Astrocyte (in vitro differentiated cells and primary cell): ENCODE measurements around the gene RAB2B. TPM values are rescaled to one million over a fixed set of nuclear protein-coding genes. Genes with fewer than 3 reads are reported as not detected.

ENCODE experiments used
- DNase-seq: peaks from one replicate; pipeline ENCODE4 v3.0.0-alpha.2; 2010; ENCODE audit warnings: low read depth
- FAIRE-seq: peaks from 2 replicates; lab custom pipeline; 2011; peaks lifted over from hg19 to GRCh38; lab: Jason Lieb, UNC
- H2AFZ ChIP-seq: 2 replicates; pipeline ENCODE4 v1.6.0; 2012; ENCODE audit warnings: low read depth, low read length, inconsistent platforms
- H3K27ac ChIP-seq: 2 replicates; pipeline ENCODE4 v1.5.1; 2011; ENCODE audit warnings: low read depth, low read length, inconsistent platforms
- H3K27me3 ChIP-seq: 2 replicates; pipeline ENCODE4 v1.6.0; 2011; ENCODE audit warnings: low read length, inconsistent platforms; ENCODE audit not compliant: insufficient read depth
- H3K36me3 ChIP-seq: 2 replicates; pipeline ENCODE4 v1.5.1; 2011; ENCODE audit warnings: low read length, inconsistent platforms; ENCODE audit not compliant: insufficient read depth
- H3K4me1 ChIP-seq: 2 replicates; pipeline ENCODE4 v1.5.1; 2011; ENCODE audit warnings: low read length, inconsistent platforms; ENCODE audit not compliant: insufficient read depth
- H3K4me2 ChIP-seq: 2 replicates; pipeline ENCODE4 v1.6.0; 2012; ENCODE audit warnings: low read length, inconsistent platforms
- H3K4me3 ChIP-seq: 2 replicates; pipeline ENCODE4 v1.5.1; 2011; ENCODE audit warnings: low read depth, mild to moderate bottlenecking, low read length, inconsistent platforms; ENCODE audit not compliant: insufficient read depth
- H3K79me2 ChIP-seq: 2 replicates; pipeline ENCODE4 v1.6.0; 2012; ENCODE audit warnings: mild to moderate bottlenecking, low read length, inconsistent platforms; ENCODE audit not compliant: insufficient read depth
- H3K9ac ChIP-seq: 2 replicates; pipeline ENCODE4 v1.6.0; 2012; ENCODE audit warnings: mild to moderate bottlenecking, low read length, inconsistent platforms
- H3K9me3 ChIP-seq: 2 replicates; pipeline ENCODE4 v1.5.1; 2012; ENCODE audit warnings: low read depth, mild to moderate bottlenecking, low read length, inconsistent platforms; ENCODE audit not compliant: insufficient read depth
- H4K20me1 ChIP-seq: 2 replicates; pipeline ENCODE4 v1.6.0; 2012; ENCODE audit warnings: low read length, inconsistent platforms; ENCODE audit not compliant: insufficient read depth
- H3K27ac Mint-ChIP-seq: one replicate; pipeline ENCODE4 v1.8.0; 2021; ENCODE audit warnings: mild to moderate bottlenecking, mixed read lengths; ENCODE audit not compliant: unreplicated experiment
- H3K27me3 Mint-ChIP-seq: one replicate; pipeline ENCODE4 v1.8.0; 2021; ENCODE audit warnings: low read depth, mixed read lengths; ENCODE audit not compliant: unreplicated experiment
- H3K36me3 Mint-ChIP-seq: one replicate; pipeline ENCODE4 v1.8.0; 2021; ENCODE audit warnings: low read depth, mixed read lengths; ENCODE audit not compliant: unreplicated experiment
- H3K4me1 Mint-ChIP-seq: one replicate; pipeline ENCODE4 v1.8.0; 2021; ENCODE audit warnings: low read depth, mixed read lengths; ENCODE audit not compliant: unreplicated experiment
- H3K4me3 Mint-ChIP-seq: one replicate; pipeline ENCODE4 v1.8.0; 2021; ENCODE audit warnings: mild to moderate bottlenecking, moderate library complexity, mixed read lengths; ENCODE audit not compliant: unreplicated experiment
- H3K9me3 Mint-ChIP-seq: one replicate; pipeline ENCODE4 v1.8.0; 2021; ENCODE audit warnings: mild to moderate bottlenecking, mixed read lengths; ENCODE audit not compliant: unreplicated experiment
- CTCF ChIP-seq: IDR thresholded peaks from 2 replicates; pipeline ENCODE4 v1.5.1; 2011; ENCODE audit warnings: low read depth, mild to moderate bottlenecking, inconsistent platforms, low read length, moderate library complexity; ENCODE audit not compliant: insufficient read depth
- EZH2 ChIP-seq: IDR thresholded peaks from 2 replicates; pipeline ENCODE4 v1.6.1; 2012; ENCODE audit warnings: mild to moderate bottlenecking, low read length, inconsistent platforms; ENCODE audit not compliant: insufficient read depth
- total RNA-seq: library from RNA; stranded (reverse); gene quantifications from 2 replicates; pipeline ENCODE4 v1.2.1, GENCODE V29; 2021

RAB2B gene
- total RNA-seq, 1 donor from 2014 or later, result 49.9 TPM

GRCh38 chr14:21525571-21525961 lies 48.8 kb upstream of the RAB2B start:
- peaks cover 4% of the 10 kb centered on the region for H3K79me2 ChIP-seq
- H3K27me3 ChIP-seq, result peaks cover under 1% of the 10 kb centered on the region
- H4K20me1 ChIP-seq, result no peaks in the 10 kb centered on the region
- no peaks in the 10 kb centered on the region for H3K9me3 ChIP-seq
- peak overlapping the region; percentile 60 for H3K4me3 ChIP-seq
- peak overlapping the region; percentile 91 for H3K4me2 ChIP-seq
- Mint-ChIP-seq H3K27me3 (no peaks in the 10 kb centered on the region), H3K4me1 (peaks cover 29% of the 10 kb centered on the region), H3K36me3 (peaks cover 18% of the 10 kb centered on the region), H3K27ac (peak overlapping the region; percentile 84), H3K4me3 (peak overlapping the region; percentile 91), H3K9me3 (peaks cover 2% of the 10 kb centered on the region)
- TF ChIP-seq EZH2, result no peak
- no peak for TF ChIP-seq CTCF
- DNase-seq (peak; percentile 13), FAIRE-seq (no peak)
- H2AFZ ChIP-seq, result peak overlapping the region; percentile 72
- H3K9ac ChIP-seq, result peak overlapping the region; percentile 84
- H3K36me3 ChIP-seq, result no peaks in the 10 kb centered on the region
- H3K27ac ChIP-seq, result no peak overlapping the region
- peaks cover 17% of the 10 kb centered on the region for H3K4me1 ChIP-seq

- Histone ChIP-seq H3K79me2 (peaks cover 4% of the 10 kb centered on the region), H3K4me3 (peak overlapping the region; percentile 60), H3K36me3 (no peaks in the 10 kb centered on the region), H3K27me3 (no peaks in the 10 kb centered on the region), H2AFZ (peak overlapping the region; percentile 72), H3K9ac (peak overlapping the region; percentile 84), H4K20me1 (no peaks in the 10 kb centered on the region), H3K4me1 (peaks cover 17% of the 10 kb centered on the region), H3K4me2 (peak overlapping the region; percentile 91), H3K27ac (no peak overlapping the region), H3K9me3 (no peaks in the 10 kb centered on the region)
- Mint-ChIP-seq H3K27ac (peak overlapping the region; percentile 84), H3K4me1 (peaks cover 31% of the 10 kb centered on the region), H3K4me3 (peak overlapping the region; percentile 91), H3K9me3 (peaks cover 2% of the 10 kb centered on the region), H3K36me3 (peaks cover 18% of the 10 kb centered on the region), H3K27me3 (no peaks in the 10 kb centered on the region)
- TF ChIP-seq EZH2 (no peak), CTCF (no peak)
- FAIRE-seq (no peak), DNase-seq (no peak)
Observed at GRCh38 chr14:21524575-21525490, 48.1 kb upstream of the RAB2B start.

GRCh38 chr14:21523203-21523602 lies 46.4 kb upstream of the RAB2B start:
- peak overlapping the region; percentile 58 for H3K4me3 Mint-ChIP-seq
- peaks cover 17% of the 10 kb centered on the region for H3K4me1 ChIP-seq
- no peak overlapping the region for H3K4me3 ChIP-seq
- H3K9me3 Mint-ChIP-seq, result peaks cover 2% of the 10 kb centered on the region
- H3K27ac ChIP-seq, result no peak overlapping the region
- peaks cover 18% of the 10 kb centered on the region for H3K36me3 Mint-ChIP-seq
- H3K27me3 ChIP-seq, result no peaks in the 10 kb centered on the region
- H3K27me3 Mint-ChIP-seq, result no peaks in the 10 kb centered on the region
- FAIRE-seq, result no peak
- H2AFZ ChIP-seq, result no peak overlapping the region
- H3K79me2 ChIP-seq, result peaks cover 4% of the 10 kb centered on the region
- H3K4me1 Mint-ChIP-seq, result peaks cover 31% of the 10 kb centered on the region
- H4K20me1 ChIP-seq, result no peaks in the 10 kb centered on the region
- no peaks in the 10 kb centered on the region for H3K9me3 ChIP-seq
- no peak overlapping the region for H3K4me2 ChIP-seq
- no peak overlapping the region for H3K27ac Mint-ChIP-seq
- TF ChIP-seq CTCF, result no peak
- no peak for TF ChIP-seq EZH2
- H3K36me3 ChIP-seq, result no peaks in the 10 kb centered on the region
- DNase-seq, result no peak
- no peak overlapping the region for H3K9ac ChIP-seq
